Aorta (tissue), 5 donors: ENCODE measurements around the gene PTPRK. TPM values are rescaled to one million over a fixed set of nuclear protein-coding genes. Genes with fewer than 3 reads are reported as not detected.

Experiments used
- ATAC-seq: fragments of 200-7000 bp; cut with Tn5 transposase; one replicate; pipeline ENCODE4 v1.9.1; 2022; ENCODE audit warnings: moderate library complexity; ENCODE audit not compliant: low FRiP score
- DNase-seq, 2 donors: peaks; one replicate each; pipeline ENCODE4 v3.0.0-alpha.2; 2020
- H3K27ac ChIP-seq, 2 donors: one replicate each; pipeline ENCODE4 v1.5.1; 2013; ENCODE audit warnings: low read length in 2 of 2, mild to moderate bottlenecking in 2 of 2, moderate library complexity in 2 of 2, control low read depth in 1 of 2, inconsistent platforms in 1 of 2, low read depth in 1 of 2
- H3K27me3 ChIP-seq, 2 donors: one replicate each; pipeline ENCODE4 v1.6.1; 2013; ENCODE audit warnings: control low read depth in 1 of 2, low read length in 1 of 2, mild to moderate bottlenecking in 1 of 2, moderate library complexity in 1 of 2; ENCODE audit not compliant: insufficient read depth in 2 of 2, control insufficient read depth in 1 of 2
- H3K36me3 ChIP-seq, 2 donors: one replicate each; pipeline ENCODE4 v1.6.1; 2013; ENCODE audit warnings: control low read depth in 1 of 2, low read length in 1 of 2, mild to moderate bottlenecking in 1 of 2; ENCODE audit not compliant: insufficient read depth in 2 of 2, control insufficient read depth in 1 of 2
- H3K4me1 ChIP-seq, 2 donors: one replicate each; pipeline ENCODE4 v1.6.1; 2013; ENCODE audit warnings: low read length in 2 of 2, control low read depth in 1 of 2, mild to moderate bottlenecking in 1 of 2, moderate library complexity in 1 of 2; ENCODE audit not compliant: insufficient read depth in 2 of 2, control insufficient read depth in 1 of 2
- H3K4me3 ChIP-seq, 2 donors: one replicate each; pipeline ENCODE4 v1.5.1; 2013; ENCODE audit warnings: low read length in 2 of 2, control low read depth in 1 of 2, mild to moderate bottlenecking in 1 of 2
- H3K9me3 ChIP-seq: one replicate; pipeline ENCODE4 v1.6.1; 2013; ENCODE audit warnings: mild to moderate bottlenecking, low read length; ENCODE audit not compliant: control insufficient read depth
- WGBS, 2 donors: extraction: QIAGEN DNeasy Blood & Tissue Kit; methylation state at CpG; one replicate each; pipeline ENCODE4 v1.1.7; 2013; 5-methylcytosine and 5-hydroxymethylcytosine counted together
- intact Hi-C, 2 donors: fragments of 100-400 bp; cut with DNase I; formaldehyde crosslinking; loops; one replicate each; pipeline versions ENCODE4 v1.14.2 to v1.15.0; 2022
- long read RNA-seq, 2 donors: library from polyadenylated mRNA; unstranded; transcript quantifications; one replicate each; pipeline ENCODE4 v2.0.0, GENCODE V29; 2020 to 2021
- polyA plus RNA-seq, 2 donors: library from polyadenylated mRNA; stranded (reverse); fragments of 200-250 nt; gene quantifications; one replicate each; pipeline ENCODE4 v1.2.3, GENCODE V29; 2013
- total RNA-seq, 2 donors: library from RNA; stranded (reverse); fragmentation: NEBNext Ultra II Directional; extraction: Animal tissue kit (Norgen Biotek cat#: 25700); gene quantifications; one replicate each; pipeline ENCODE4 v1.2.1, GENCODE V29; 2021
- donor health status: healthy with polysubstance abuse.
- donor health status: Bipolar disorder and iron deficiency.
- donor health status: DM: no; HTN: no; CAD: no.
- donor health status: DM: no; HTN: no; CAD: no.
- donor health status: DM: yes; HTN: yes; CAD: no.

PTPRK gene
- total RNA-seq: 10 to 100 TPM; 39.6 to 50.6 TPM
- polyA plus RNA-seq: 10 to 100 TPM in 1 of 2 donors, 1 to 10 TPM in 1; 3.9 to 10.2 TPM
- long read RNA-seq, donor 1, transcript PTPRK-218 (3 exons, 1,722 nt): major isoform, 5 of 46 reads
- long read RNA-seq, donor 1, partial matches to known transcripts: 19 of 46 reads
- long read RNA-seq, donor 1, other reads (novel, unspliced or antisense): 22 of 46 reads
- long read RNA-seq, donor 2, full-length matches to known transcripts: 3 of 43 reads
- long read RNA-seq, donor 2, partial matches to known transcripts: 15 of 43 reads
- long read RNA-seq, donor 2, other reads (novel, unspliced or antisense): 25 of 43 reads

- 0 to 1% methylated on average over 61 to 85 of the region's 85 CpGs for WGBS, 2 donors
Observed at GRCh38 chr6:128520436-128521281, at the start of gene PTPRK. TSS of gene PTPRK (minus strand) at chr6:128520599. CDS start at chr6:128520358, 241 bp downstream.

GRCh38 chr6:128567029-128567428 lies 46.6 kb upstream of the PTPRK start:
- no peaks in the 10 kb centered on the region for H3K27me3 ChIP-seq
- no peak overlapping the region for H3K27ac ChIP-seq
- ATAC-seq (no peak), DNase-seq (no peak)
- intact Hi-C loops: no loop called here
- WGBS, 2 donors: 85 to 86% methylated on average over 1 of the region's 1 CpG
- H3K4me3 ChIP-seq: no peak overlapping the region
- no peaks in the 10 kb centered on the region for H3K36me3 ChIP-seq
- no peaks in the 10 kb centered on the region for H3K9me3 ChIP-seq
- no peaks in the 10 kb centered on the region for H3K4me1 ChIP-seq

More at GRCh38 chr6:128520436-128521281, at the start of gene PTPRK:
- H3K4me1 ChIP-seq: peaks cover 0 to under 1% of the 10 kb centered on the region in 2 donors
- peak; percentile 96 for ATAC-seq
- peak within 1 kb of the TSS; percentile 78 to 88 for H3K4me3 ChIP-seq
- no peaks in the 10 kb centered on the region for H3K9me3 ChIP-seq
- H3K36me3 ChIP-seq: no peaks in the 10 kb centered on the region
- peak within 1 kb of the TSS; percentile 84 to 91 for H3K27ac ChIP-seq
- DNase-seq: peak; percentile 93 to 98
- H3K27me3 ChIP-seq: no peaks in the 10 kb centered on the region
- intact Hi-C loops: loop anchor here in 1 of 2 donors (5.0 to 10.0 kb wide), 2 partner anchors 98 to 666 kb away; no protein-coding TSS in a partner anchor

GRCh38 chr6:128560966-128561365 lies 40.6 kb upstream of the PTPRK start:
- Histone ChIP-seq H3K27ac (no peak overlapping the region), H3K9me3 (no peaks in the 10 kb centered on the region), H3K4me3 (no peak overlapping the region), H3K36me3 (no peaks in the 10 kb centered on the region), H3K27me3 (no peaks in the 10 kb centered on the region), H3K4me1 (no peaks in the 10 kb centered on the region)
- intact Hi-C loops: no loop called here
- ATAC-seq: no peak
- DNase-seq: no peak

GRCh38 chr6:128558924-128559323 lies 38.5 kb upstream of the PTPRK start:
- no peaks in the 10 kb centered on the region for H3K27me3 ChIP-seq
- H3K36me3 ChIP-seq: no peaks in the 10 kb centered on the region
- no peak for ATAC-seq
- H3K4me3 ChIP-seq: no peak overlapping the region
- DNase-seq: no peak
- H3K4me1 ChIP-seq: no peaks in the 10 kb centered on the region
- WGBS, 2 donors: 78 to 89% methylated on average over 2 of the region's 2 CpGs
- no peaks in the 10 kb centered on the region for H3K9me3 ChIP-seq
- H3K27ac ChIP-seq: no peak overlapping the region
- intact Hi-C loops: no loop called here

GRCh38 chr6:128558021-128558420 lies 37.6 kb upstream of the PTPRK start:
- WGBS, 2 donors: 85 to 86% methylated on average over 2 of the region's 2 CpGs
- Histone ChIP-seq H3K27ac (no peak overlapping the region), H3K36me3 (no peaks in the 10 kb centered on the region), H3K4me3 (no peak overlapping the region), H3K4me1 (no peaks in the 10 kb centered on the region), H3K27me3 (no peaks in the 10 kb centered on the region), H3K9me3 (no peaks in the 10 kb centered on the region)
- DNase-seq: no peak
- ATAC-seq: no peak
- intact Hi-C loops: no loop called here

GRCh38 chr6:128557081-128557480 lies 36.7 kb upstream of the PTPRK start:
- H3K27ac ChIP-seq: no peak overlapping the region
- H3K9me3 ChIP-seq: no peaks in the 10 kb centered on the region
- no peaks in the 10 kb centered on the region for H3K4me1 ChIP-seq
- no peaks in the 10 kb centered on the region for H3K27me3 ChIP-seq
- H3K36me3 ChIP-seq: no peaks in the 10 kb centered on the region
- no peak for ATAC-seq
- H3K4me3 ChIP-seq: no peak overlapping the region
- intact Hi-C loops: no loop called here
- no peak for DNase-seq
- 38 to 48% methylated on average over 3 of the region's 3 CpGs for WGBS, 2 donors

GRCh38 chr6:128554302-128554701 lies 33.9 kb upstream of the PTPRK start:
- ATAC-seq (no peak), DNase-seq (no peak)
- Histone ChIP-seq H3K27me3 (no peaks in the 10 kb centered on the region), H3K4me1 (no peaks in the 10 kb centered on the region), H3K36me3 (no peaks in the 10 kb centered on the region), H3K9me3 (no peaks in the 10 kb centered on the region), H3K27ac (no peak overlapping the region), H3K4me3 (no peak overlapping the region)
- intact Hi-C loops: no loop called here
- 54 to 57% methylated on average over 2 of the region's 2 CpGs for WGBS, 2 donors

- intact Hi-C loops: no loop called here
- DNase-seq: no peak
Observed at GRCh38 chr6:128541261-128541660, 20.9 kb upstream of the PTPRK start.

More at GRCh38 chr6:128541261-128541660, 20.9 kb upstream of the PTPRK start:
- H3K27ac ChIP-seq: no peak overlapping the region
- H3K4me1 ChIP-seq: no peaks in the 10 kb centered on the region
- H3K9me3 ChIP-seq: no peaks in the 10 kb centered on the region
- H3K27me3 ChIP-seq: no peaks in the 10 kb centered on the region
- no peak for ATAC-seq
- H3K36me3 ChIP-seq: no peaks in the 10 kb centered on the region
- WGBS, 2 donors: 43 to 50% methylated on average over 1 of the region's 1 CpG
- H3K4me3 ChIP-seq: no peak overlapping the region
